Right ventricle myocardium superior (tissue), 1 donor: ENCODE results near the gene NUP93. TPM values are rescaled to one million over a fixed set of nuclear protein-coding genes. Genes with fewer than 3 reads are reported as not detected.
A peak's percentile ranks its signal among the peaks of the same experiment; 100 is the strongest.
"Not testable (repeated sequence)": the region's sequence is repeated elsewhere in the genome, so short reads cannot be mapped to it uniquely, and the experiment has no call there.

Source experiments
- ATAC-seq: fragments of 200-7000 bp; cut with Tn5 transposase; one replicate; pipeline ENCODE4 v1.9.1; 2020; ENCODE audit warnings: mild to moderate bottlenecking; ENCODE audit not compliant: poor library complexity
- DNase-seq: peaks from one replicate; pipeline ENCODE4 v3.0.0-alpha.2; 2020
- intact Hi-C: fragments of 100-400 bp; cut with DNase I; formaldehyde crosslinking; loops from one replicate; pipeline ENCODE4 v1.11.2; 2022
- total RNA-seq: library from RNA; stranded (reverse); fragmentation: NEBNext Ultra II Directional; extraction: Animal tissue kit (Norgen Biotek cat#: 25700); gene quantifications from one replicate; pipeline ENCODE4 v1.2.1, GENCODE V29; 2021
- donor health status: DM: no; HTN: yes; CAD: no; lungs with severe emphysema.

Gene NUP93
- total RNA-seq, 1 donor from 2014 or later: 20.6 TPM

- DNase-seq, intact Hi-C loops, ATAC-seq: not testable (repeated sequence)
Measured at GRCh38 chr16:56797038-56797437, 67.1 kb downstream of the NUP93 start.

- intact Hi-C loops: no loop called here
- ATAC-seq (no peak), DNase-seq (no peak)
Measured at GRCh38 chr16:56797861-56798260, 67.9 kb downstream of the NUP93 start.

GRCh38 chr16:56798955-56799354 is 69.0 kb downstream of the NUP93 start:
- DNase-seq (no peak), ATAC-seq (no peak)
- intact Hi-C loops: no loop called here

GRCh38 chr16:56800355-56800754 is 70.4 kb downstream of the NUP93 start:
- intact Hi-C loops: no loop called here
- ATAC-seq (no peak), DNase-seq (no peak)

- ATAC-seq: no peak
- DNase-seq: no peak
- intact Hi-C loops: no loop called here
Measured at GRCh38 chr16:56801762-56802161, 71.8 kb downstream of the NUP93 start.

GRCh38 chr16:56807011-56807675 is 77.2 kb downstream of the NUP93 start:
- intact Hi-C loops: no loop called here
- ATAC-seq: no peak
- DNase-seq: no peak

- intact Hi-C loops, DNase-seq, ATAC-seq: not testable (repeated sequence)
Measured at GRCh38 chr16:56807676-56808067, 77.7 kb downstream of the NUP93 start.

- intact Hi-C loops: no loop called here
- DNase-seq: no peak
- no peak for ATAC-seq
Measured at GRCh38 chr16:56810954-56811353, 81.0 kb downstream of the NUP93 start.

- ATAC-seq, DNase-seq, intact Hi-C loops: not testable (repeated sequence)
Measured at GRCh38 chr16:56811602-56812001, 81.7 kb downstream of the NUP93 start.

- intact Hi-C loops: no loop called here
- no peak for ATAC-seq
Measured at GRCh38 chr16:56812884-56813283, 83.0 kb downstream of the NUP93 start.

GRCh38 chr16:56814537-56815432 is 84.9 kb downstream of the NUP93 start:
- DNase-seq (no peak), ATAC-seq (peak; percentile 70)
- intact Hi-C loops: no loop called here

More at GRCh38 chr16:56812884-56813283, 83.0 kb downstream of the NUP93 start:
- DNase-seq: no peak

GRCh38 chr16:56815721-56816120 is 85.8 kb downstream of the NUP93 start:
- ATAC-seq: peak; percentile 95
- DNase-seq: peak; percentile 55
- intact Hi-C loops: no loop called here

GRCh38 chr16:56817056-56817455 is 87.1 kb downstream of the NUP93 start:
- ATAC-seq: no peak
- DNase-seq: no peak
- intact Hi-C loops: no loop called here

GRCh38 chr16:56817938-56818337 is 88.0 kb downstream of the NUP93 start:
- no peak for ATAC-seq
- intact Hi-C loops: no loop called here
- DNase-seq: no peak

GRCh38 chr16:56823081-56823733 is 93.3 kb downstream of the NUP93 start:
- DNase-seq (no peak), ATAC-seq (no peak)
- intact Hi-C loops: no loop called here

- DNase-seq (no peak), ATAC-seq (peak; percentile 86)
- intact Hi-C loops: no loop called here
Measured at GRCh38 chr16:56824331-56824730, 94.4 kb downstream of the NUP93 start.

GRCh38 chr16:56824804-56825203 is 94.9 kb downstream of the NUP93 start:
- intact Hi-C loops: no loop called here
- no peak for DNase-seq
- ATAC-seq: no peak

GRCh38 chr16:56825826-56826225 is 95.9 kb downstream of the NUP93 start:
- DNase-seq: no peak
- intact Hi-C loops: no loop called here
- no peak for ATAC-seq

GRCh38 chr16:56828647-56829046 is 98.7 kb downstream of the NUP93 start:
- DNase-seq (no peak), ATAC-seq (no peak)
- intact Hi-C loops: no loop called here
